Measurements from ENCODE around the gene AP1B1. TPM values are rescaled to one million over a fixed set of nuclear protein-coding genes. Genes with fewer than 3 reads are reported as not detected.

AP1B1 gene
- polyA plus RNA-seq, 1 donor (not counting 4 experiments of a cell fraction or from before 2014, with no cell fraction given), result 55.3 TPM

GRCh38 chr22:29335656-29336055 is 52.7 kb downstream of the AP1B1 start:
- Histone ChIP-seq H3K79me2 (ENCODE audit: control insufficient read depth, insufficient read depth, low read length) (no peaks in the 10 kb centered on the region), H3K27ac (ENCODE audit: control insufficient read depth, insufficient read depth, low read length) (no peak overlapping the region), H3K4me1 (ENCODE audit: control insufficient read depth, extremely low read depth, insufficient read depth, low read length) (peaks cover 25% of the 10 kb centered on the region), H3K9ac (ENCODE audit: control insufficient read depth, extremely low read depth, insufficient read depth, low read length) (no peak overlapping the region), H2AFZ (ENCODE audit: control insufficient read depth, low read length) (no peak overlapping the region), H3K4me2 (ENCODE audit: control insufficient read depth, extremely low read depth, insufficient read depth, low read depth, low read length) (no peak overlapping the region), H4K20me1 (ENCODE audit: control insufficient read depth, extremely low read depth, insufficient read depth, low read length) (peaks cover 11% of the 10 kb centered on the region), H3K4me3 (ENCODE audit: control insufficient read depth in 2 of 3, extremely low read depth in 1 of 3, insufficient read depth in 2 of 3, low read depth in 1 of 3, low read length in 3 of 3) (no peak overlapping the region), H3K27me3 (ENCODE audit: control insufficient read depth, extremely low read depth, insufficient read depth, low read length) (no peaks in the 10 kb centered on the region), H3K9me3 (ENCODE audit: control insufficient read depth, low read depth, low read length) (no peaks in the 10 kb centered on the region), H3K9me1 (ENCODE audit: control insufficient read depth, extremely low read depth, insufficient read depth, low read length) (peaks cover 6% of the 10 kb centered on the region), H3K36me3 (ENCODE audit: control insufficient read depth in 2 of 2, extremely low read depth in 1 of 2, insufficient read depth in 2 of 2, low read length in 2 of 2) (peaks cover 20 to 44% of the 10 kb centered on the region in 2 experiments)
- TF ChIP-seq EZH2 (IDR thresholded peaks at IDR 0.05; ENCODE audit: low read length) (no peak), CTCF (optimal IDR thresholded peaks at IDR 0.05 in 1 of 3, IDR thresholded peaks at IDR 0.05 in 1 of 3, conservative IDR thresholded peaks at IDR 0.05 in 1 of 3; ENCODE audit: extremely low read depth in 1 of 3, insufficient read depth in 2 of 3, low read length in 3 of 3) (no peak)
- FAIRE-seq (no peak), DNase-seq (ENCODE audit: low read depth, low spot score) (no peak)
- dilution Hi-C loops (cut with MboI; ENCODE audit: extremely low pct_ligation_motif_present, low sequenced_read_pairs), result no loop called here

DNA sequence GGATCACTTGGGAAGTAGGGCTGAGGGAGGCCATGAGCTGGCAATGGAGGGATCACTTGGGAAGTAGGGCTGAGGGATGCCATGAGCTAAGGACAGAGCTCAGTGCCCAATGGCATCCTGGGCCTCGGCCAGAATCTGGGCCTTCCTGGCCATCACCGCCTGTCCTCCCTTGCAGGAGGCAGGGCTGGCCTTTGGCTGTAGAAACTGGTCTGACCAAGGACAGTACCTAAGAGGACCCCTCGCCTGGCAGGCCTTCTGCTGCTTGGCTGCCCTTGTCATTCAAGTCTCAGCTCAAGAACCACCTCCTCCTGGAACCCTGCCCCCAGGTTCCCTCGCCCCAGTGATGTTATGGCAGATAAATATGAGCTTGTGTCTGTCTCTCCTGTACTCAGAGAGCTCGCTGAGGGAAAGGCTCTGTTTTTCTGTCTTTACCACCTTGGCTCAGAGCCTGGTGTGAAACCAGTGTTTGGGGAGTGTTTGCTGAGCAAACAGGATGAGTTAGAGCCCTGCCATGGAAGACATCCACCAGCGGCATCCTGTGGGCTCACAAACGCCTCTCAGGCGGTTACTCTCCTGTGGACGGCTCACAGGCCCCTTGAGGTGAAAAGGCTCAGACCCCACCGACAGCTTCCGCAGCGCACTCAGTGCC is 53.5 kb downstream of the AP1B1 start:
- Histone ChIP-seq H3K4me2 (ENCODE audit: control insufficient read depth, extremely low read depth, insufficient read depth, low read depth, low read length) (no peak overlapping the region), H3K9me3 (ENCODE audit: control insufficient read depth, low read depth, low read length) (no peaks in the 10 kb centered on the region), H3K27ac (ENCODE audit: control insufficient read depth, insufficient read depth, low read length) (no peak overlapping the region), H3K9ac (ENCODE audit: control insufficient read depth, extremely low read depth, insufficient read depth, low read length) (no peak overlapping the region), H3K4me1 (ENCODE audit: control insufficient read depth, extremely low read depth, insufficient read depth, low read length) (peaks cover 16% of the 10 kb centered on the region), H3K79me2 (ENCODE audit: control insufficient read depth, insufficient read depth, low read length) (no peaks in the 10 kb centered on the region), H2AFZ (ENCODE audit: control insufficient read depth, low read length) (no peak overlapping the region), H3K27me3 (ENCODE audit: control insufficient read depth, extremely low read depth, insufficient read depth, low read length) (no peaks in the 10 kb centered on the region), H3K36me3 (ENCODE audit: control insufficient read depth in 2 of 2, extremely low read depth in 1 of 2, insufficient read depth in 2 of 2, low read length in 2 of 2) (peaks cover 23 to 39% of the 10 kb centered on the region in 2 experiments), H3K4me3 (ENCODE audit: control insufficient read depth in 2 of 3, extremely low read depth in 1 of 3, insufficient read depth in 2 of 3, low read depth in 1 of 3, low read length in 3 of 3) (no peak overlapping the region), H3K9me1 (ENCODE audit: control insufficient read depth, extremely low read depth, insufficient read depth, low read length) (peaks cover 2% of the 10 kb centered on the region), H4K20me1 (ENCODE audit: control insufficient read depth, extremely low read depth, insufficient read depth, low read length) (peaks cover 11% of the 10 kb centered on the region)
- FAIRE-seq, result no peak
- dilution Hi-C loops (cut with MboI; ENCODE audit: extremely low pct_ligation_motif_present, low sequenced_read_pairs), result no loop called here
- TF ChIP-seq EZH2 (IDR thresholded peaks at IDR 0.05; ENCODE audit: low read length) (no peak), CTCF (optimal IDR thresholded peaks at IDR 0.05 in 1 of 3, IDR thresholded peaks at IDR 0.05 in 1 of 3, conservative IDR thresholded peaks at IDR 0.05 in 1 of 3; ENCODE audit: extremely low read depth in 1 of 3, insufficient read depth in 2 of 3, low read length in 3 of 3) (no peak)
- DNase-seq (ENCODE audit: low read depth, low spot score), result no peak

All from keratinocyte (primary cell).